ENCODE results near the gene LRRC2. TPM values are rescaled to one million over a fixed set of nuclear protein-coding genes. Genes with fewer than 3 reads are reported as not detected.

The LRRC2 gene
- total and polyA plus RNA-seq, 9 of the 15 experiments (the other 6 are each of a cell fraction or from before 2014, with no cell fraction given): 0.01 to 0.04 (median 0.03) TPM; not detected in 5

- TF ChIP-seq CUX1 (CRISPR knock-in tag; IDR thresholded peaks at IDR 0.05) (no peak), ZNF384 (IDR thresholded peaks at IDR 0.05; ENCODE audit: low read depth, low read length) (peak; percentile 60; the same call in 1 of the 2 replicates), ATF1 (CRISPR knock-in tag; IDR thresholded peaks at IDR 0.05) (no peak), ATF1 (tag; IDR thresholded peaks at IDR 0.05) (peak; percentile 58), SFPQ (IDR thresholded peaks at IDR 0.05; ENCODE audit: low read depth, low read length) (no peak), MCM7 (IDR thresholded peaks at IDR 0.05) (no peak), MTA3 (IDR thresholded peaks at IDR 0.05; ENCODE audit: borderline replicate concordance) (peak; percentile 77), ZBTB12 (CRISPR knock-in tag; IDR thresholded peaks at IDR 0.05) (no peak), ZMIZ1 (IDR thresholded peaks at IDR 0.05; ENCODE audit: low read depth in 2 of 2, low read length in 2 of 2) (no peak), CREBBP (IDR thresholded peaks at IDR 0.05; ENCODE audit: low read depth, low read length) (no peak), ZNF3 (CRISPR knock-in tag; IDR thresholded peaks at IDR 0.05) (no peak), MECOM (CRISPR knock-in tag; IDR thresholded peaks at IDR 0.05) (no peak)
Measured at GRCh38 chr3:46558184-46559043, 7.7 kb downstream of the LRRC2 start (continued).
